ENCODE data around the gene TRIM47.
"Not testable (repeated sequence)": the region's sequence is repeated elsewhere in the genome, so short reads cannot be mapped to it uniquely, and the experiment has no call there.

DNA sequence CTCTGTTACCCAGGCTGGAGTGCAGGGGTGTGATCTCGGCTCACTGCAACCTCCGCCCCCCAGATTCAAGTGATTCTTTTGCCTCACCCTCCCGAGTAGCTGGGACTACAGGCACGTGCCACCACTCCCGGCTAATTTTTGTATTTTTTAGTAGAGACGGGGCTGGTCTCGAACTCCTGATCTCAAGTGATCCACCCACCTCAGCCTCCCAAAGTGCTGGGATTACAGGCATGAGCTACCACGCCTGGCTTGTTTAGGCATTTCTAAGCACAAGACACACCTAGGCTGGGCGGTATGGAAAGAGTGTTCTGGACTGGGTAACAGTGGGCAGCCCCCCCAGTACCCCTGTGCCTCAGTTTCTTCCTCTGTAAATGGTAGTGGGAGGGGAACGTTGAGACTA, 8.2 kb downstream of the TRIM47 start:
- TF ChIP-seq POLR2A (IDR thresholded peaks at IDR 0.05; ENCODE audit: borderline replicate concordance, extremely low read depth, insufficient read depth, insufficient read length); EZH2phosphoT487 (IDR thresholded peaks at IDR 0.05; ENCODE audit: borderline replicate concordance); SRF (IDR thresholded peaks at IDR 0.05; ENCODE audit: low read depth); POLR2AphosphoS5 (IDR thresholded peaks at IDR 0.05; ENCODE audit: low read depth, low read length); SIN3A (IDR thresholded peaks at IDR 0.05; ENCODE audit: low read depth); EZH2 (IDR thresholded peaks at IDR 0.05); YY1 (IDR thresholded peaks at IDR 0.05; ENCODE audit: extremely low read depth, insufficient replicate concordance, low read depth, low read length); REST (IDR thresholded peaks at IDR 0.05; ENCODE audit: low read depth): not testable (repeated sequence)
- TF ChIP-seq, protein P1, sequence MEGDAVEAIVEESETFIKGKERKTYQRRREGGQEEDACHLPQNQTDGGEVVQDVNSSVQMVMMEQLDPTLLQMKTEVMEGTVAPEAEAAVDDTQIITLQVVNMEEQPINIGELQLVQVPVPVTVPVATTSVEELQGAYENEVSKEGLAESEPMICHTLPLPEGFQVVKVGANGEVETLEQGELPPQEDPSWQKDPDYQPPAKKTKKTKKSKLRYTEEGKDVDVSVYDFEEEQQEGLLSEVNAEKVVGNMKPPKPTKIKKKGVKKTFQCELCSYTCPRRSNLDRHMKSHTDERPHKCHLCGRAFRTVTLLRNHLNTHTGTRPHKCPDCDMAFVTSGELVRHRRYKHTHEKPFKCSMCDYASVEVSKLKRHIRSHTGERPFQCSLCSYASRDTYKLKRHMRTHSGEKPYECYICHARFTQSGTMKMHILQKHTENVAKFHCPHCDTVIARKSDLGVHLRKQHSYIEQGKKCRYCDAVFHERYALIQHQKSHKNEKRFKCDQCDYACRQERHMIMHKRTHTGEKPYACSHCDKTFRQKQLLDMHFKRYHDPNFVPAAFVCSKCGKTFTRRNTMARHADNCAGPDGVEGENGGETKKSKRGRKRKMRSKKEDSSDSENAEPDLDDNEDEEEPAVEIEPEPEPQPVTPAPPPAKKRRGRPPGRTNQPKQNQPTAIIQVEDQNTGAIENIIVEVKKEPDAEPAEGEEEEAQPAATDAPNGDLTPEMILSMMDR (IDR thresholded peaks at IDR 0.05 in 2 of 3, conservative IDR thresholded peaks at IDR 0.05 in 1 of 3; ENCODE audit: borderline replicate concordance in 1 of 3, insufficient read depth in 1 of 3, low read depth in 2 of 3, low read length in 2 of 3) = not testable (repeated sequence)

Measured in HCT116 (cell line).